ENCODE data around the gene ALPI. TPM values are rescaled to one million over a fixed set of nuclear protein-coding genes. Genes with fewer than 3 reads are reported as not detected.
"Not testable (repeated sequence)": the region's sequence is repeated elsewhere in the genome, so short reads cannot be mapped to it uniquely, and the experiment has no call there.

Gene ALPI
- total RNA-seq, 1 donor from 2014 or later = not detected

DNA sequence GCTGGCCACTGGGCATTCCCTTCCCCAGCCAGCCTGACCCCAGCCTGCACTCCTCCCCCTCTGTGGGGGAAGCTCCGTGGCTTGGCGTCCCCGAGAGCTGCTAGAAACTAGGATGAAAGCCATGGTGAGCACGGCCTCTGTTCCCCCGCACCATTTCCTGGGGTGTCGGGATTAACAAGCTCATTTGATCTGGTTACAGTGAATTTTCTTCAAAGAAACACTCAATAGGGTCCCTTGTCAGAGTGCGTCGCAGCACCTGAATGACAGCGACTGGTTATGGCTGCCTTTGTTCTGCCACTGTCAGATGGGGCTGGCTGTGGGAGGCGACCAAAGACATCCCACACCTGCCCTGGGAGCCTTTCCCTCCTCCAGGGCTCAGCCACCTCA, 7.7 kb upstream of the ALPI start:
- Mint-ChIP-seq H3K4me1 (ENCODE audit: low read depth) (no peaks in the 10 kb centered on the region), H3K9me3 (no peaks in the 10 kb centered on the region), H3K4me3 (ENCODE audit: low read depth) (no peak overlapping the region), H3K36me3 (ENCODE audit: low read depth) (no peaks in the 10 kb centered on the region), H3K27ac (no peak overlapping the region), H3K27me3 (ENCODE audit: low read depth) (no peaks in the 10 kb centered on the region)
- intact Hi-C loops (cut with micrococcal nuclease) = no loop called here
- DNase-seq (ENCODE audit: low spot score) = no peak

DNA sequence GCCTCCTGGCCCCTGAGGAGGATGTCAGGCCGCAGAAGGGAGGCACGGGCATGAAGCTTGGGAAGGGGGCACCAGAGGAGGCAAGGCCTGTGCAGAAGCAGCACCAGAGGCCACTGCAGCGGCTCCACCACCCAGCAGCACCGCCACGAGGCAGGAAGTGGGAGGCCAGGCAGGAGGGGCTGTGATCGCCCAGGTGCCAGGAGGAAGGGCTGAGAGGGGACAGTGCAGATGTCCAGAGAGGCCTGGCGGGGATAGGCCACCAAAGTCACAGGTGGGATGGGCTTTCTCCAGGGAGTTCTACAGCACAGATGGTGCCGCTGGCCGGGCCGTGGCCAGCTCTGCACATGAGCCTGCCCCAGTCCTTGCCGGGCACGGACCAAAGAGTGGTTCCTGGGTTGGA, 6.0 kb upstream of the ALPI start:
- Mint-ChIP-seq H3K36me3 (ENCODE audit: low read depth) (no peaks in the 10 kb centered on the region), H3K4me1 (ENCODE audit: low read depth) (no peaks in the 10 kb centered on the region), H3K27ac (no peak overlapping the region), H3K27me3 (ENCODE audit: low read depth) (peaks cover 2% of the 10 kb centered on the region), H3K9me3 (no peaks in the 10 kb centered on the region), H3K4me3 (ENCODE audit: low read depth) (no peak overlapping the region)
- intact Hi-C loops (cut with micrococcal nuclease) = no loop called here
- DNase-seq (ENCODE audit: low spot score) = no peak

DNA sequence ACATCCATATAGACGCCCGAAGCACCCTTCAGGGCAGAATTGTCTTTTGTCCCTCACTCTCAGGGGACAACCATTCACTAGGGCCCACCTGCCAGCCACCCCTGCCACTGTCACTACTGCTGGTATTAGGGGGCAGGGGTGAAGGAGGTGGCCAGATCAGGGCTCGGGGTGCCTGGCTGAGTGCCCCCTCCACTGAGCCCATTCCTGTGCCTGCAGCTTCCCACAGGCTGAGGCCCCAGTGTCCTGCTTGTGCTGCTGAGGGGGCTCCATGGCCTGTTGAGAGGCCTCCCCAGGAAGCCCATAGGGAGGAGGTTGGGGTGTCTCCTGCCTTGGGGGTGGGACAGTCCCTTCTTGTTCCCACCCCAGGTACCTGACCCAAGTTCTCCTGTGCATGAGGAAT, 4.3 kb upstream of the ALPI start:
- H3K27me3 Mint-ChIP-seq (ENCODE audit: low read depth); H3K4me1 Mint-ChIP-seq (ENCODE audit: low read depth); H3K4me3 Mint-ChIP-seq (ENCODE audit: low read depth); intact Hi-C loops (cut with micrococcal nuclease); H3K27ac Mint-ChIP-seq; DNase-seq (ENCODE audit: low spot score); H3K36me3 Mint-ChIP-seq (ENCODE audit: low read depth); H3K9me3 Mint-ChIP-seq: not testable (repeated sequence)

GRCh38 chr2:232454630-232455029, 1.3 kb upstream of the ALPI start:
- H3K36me3 Mint-ChIP-seq (ENCODE audit: low read depth) = no peaks in the 10 kb centered on the region
- H3K4me1 Mint-ChIP-seq (ENCODE audit: low read depth) = no peaks in the 10 kb centered on the region
- H3K27ac Mint-ChIP-seq = no peak overlapping the region
- peaks cover 2% of the 10 kb centered on the region for H3K27me3 Mint-ChIP-seq (ENCODE audit: low read depth)
- H3K4me3 Mint-ChIP-seq (ENCODE audit: low read depth) = no peak overlapping the region
- DNase-seq (ENCODE audit: low spot score) = no peak
- H3K9me3 Mint-ChIP-seq = no peaks in the 10 kb centered on the region
- intact Hi-C loops (cut with micrococcal nuclease) = no loop called here

- H3K36me3 Mint-ChIP-seq (ENCODE audit: low read depth) = no peaks in the 10 kb centered on the region
- H3K4me1 Mint-ChIP-seq (ENCODE audit: low read depth) = no peaks in the 10 kb centered on the region
- no peak for DNase-seq (ENCODE audit: low spot score)
- H3K27ac Mint-ChIP-seq = no peak overlapping the region
- intact Hi-C loops (cut with micrococcal nuclease) = no loop called here
- H3K27me3 Mint-ChIP-seq (ENCODE audit: low read depth) = peaks cover 8% of the 10 kb centered on the region
- no peak overlapping the region for H3K4me3 Mint-ChIP-seq (ENCODE audit: low read depth)
- H3K9me3 Mint-ChIP-seq = no peaks in the 10 kb centered on the region
Observed at GRCh38 chr2:232456296-232457120, 555 bp downstream of the ALPI start.

- H3K4me1 Mint-ChIP-seq (ENCODE audit: low read depth) = no peaks in the 10 kb centered on the region
- H3K27me3 Mint-ChIP-seq (ENCODE audit: low read depth) = peaks cover 10% of the 10 kb centered on the region
- intact Hi-C loops (cut with micrococcal nuclease) = no loop called here
- H3K9me3 Mint-ChIP-seq = no peaks in the 10 kb centered on the region
- no peaks in the 10 kb centered on the region for H3K36me3 Mint-ChIP-seq (ENCODE audit: low read depth)
- no peak for DNase-seq (ENCODE audit: low spot score)
- no peak overlapping the region for H3K27ac Mint-ChIP-seq
- H3K4me3 Mint-ChIP-seq (ENCODE audit: low read depth) = no peak overlapping the region
Observed at GRCh38 chr2:232457121-232458011, 1.4 kb downstream of the ALPI start.

DNA sequence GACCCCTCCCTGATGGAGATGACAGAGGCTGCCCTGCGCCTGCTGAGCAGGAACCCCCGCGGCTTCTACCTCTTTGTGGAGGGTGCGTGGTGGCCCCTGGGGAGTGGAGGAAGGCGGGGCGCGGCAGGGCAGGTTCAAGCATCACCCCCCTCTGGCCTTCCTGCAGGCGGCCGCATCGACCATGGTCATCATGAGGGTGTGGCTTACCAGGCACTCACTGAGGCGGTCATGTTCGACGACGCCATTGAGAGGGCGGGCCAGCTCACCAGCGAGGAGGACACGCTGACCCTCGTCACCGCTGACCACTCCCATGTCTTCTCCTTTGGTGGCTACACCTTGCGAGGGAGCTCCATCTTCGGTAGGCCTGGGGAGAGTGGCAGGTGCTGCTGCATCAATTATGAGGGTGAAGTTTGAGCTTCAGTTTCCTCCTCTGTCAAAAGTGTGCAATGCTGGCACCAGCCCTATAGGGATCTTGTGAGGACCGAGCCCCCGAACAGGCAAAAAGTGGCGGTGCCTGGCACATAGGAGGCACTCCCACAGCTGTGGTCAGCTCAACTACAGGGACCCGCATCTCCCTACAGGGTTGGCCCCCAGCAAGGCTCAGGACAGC, 2.2 kb downstream of the ALPI start:
- intact Hi-C loops (cut with micrococcal nuclease) = no loop called here

GRCh38 chr2:232458661-232459418, 2.9 kb downstream of the ALPI start:
- Mint-ChIP-seq H3K27ac (no peak overlapping the region), H3K4me1 (ENCODE audit: low read depth) (no peaks in the 10 kb centered on the region), H3K4me3 (ENCODE audit: low read depth) (no peak overlapping the region), H3K27me3 (ENCODE audit: low read depth) (peaks cover 9% of the 10 kb centered on the region), H3K36me3 (ENCODE audit: low read depth) (no peaks in the 10 kb centered on the region), H3K9me3 (no peaks in the 10 kb centered on the region)
- intact Hi-C loops (cut with micrococcal nuclease) = no loop called here
- no peak for DNase-seq (ENCODE audit: low spot score)

More for the DNA sequence above, 2.2 kb downstream of the ALPI start:
- Mint-ChIP-seq H3K27me3 (ENCODE audit: low read depth) (peaks cover 12% of the 10 kb centered on the region), H3K4me3 (ENCODE audit: low read depth) (no peak overlapping the region), H3K27ac (no peak overlapping the region), H3K9me3 (no peaks in the 10 kb centered on the region), H3K4me1 (ENCODE audit: low read depth) (no peaks in the 10 kb centered on the region), H3K36me3 (ENCODE audit: low read depth) (no peaks in the 10 kb centered on the region)
- DNase-seq (ENCODE audit: low spot score) = no peak

- no peaks in the 10 kb centered on the region for H3K36me3 Mint-ChIP-seq (ENCODE audit: low read depth)
- H3K27me3 Mint-ChIP-seq (ENCODE audit: low read depth) = peaks cover 9% of the 10 kb centered on the region
- no peak overlapping the region for H3K27ac Mint-ChIP-seq
- DNase-seq (ENCODE audit: low spot score) = no peak
- no peak overlapping the region for H3K4me3 Mint-ChIP-seq (ENCODE audit: low read depth)
- intact Hi-C loops (cut with micrococcal nuclease) = no loop called here
- H3K4me1 Mint-ChIP-seq (ENCODE audit: low read depth) = no peaks in the 10 kb centered on the region
- H3K9me3 Mint-ChIP-seq = no peaks in the 10 kb centered on the region
Observed at GRCh38 chr2:232459419-232460035, 3.6 kb downstream of the ALPI start.

DNA sequence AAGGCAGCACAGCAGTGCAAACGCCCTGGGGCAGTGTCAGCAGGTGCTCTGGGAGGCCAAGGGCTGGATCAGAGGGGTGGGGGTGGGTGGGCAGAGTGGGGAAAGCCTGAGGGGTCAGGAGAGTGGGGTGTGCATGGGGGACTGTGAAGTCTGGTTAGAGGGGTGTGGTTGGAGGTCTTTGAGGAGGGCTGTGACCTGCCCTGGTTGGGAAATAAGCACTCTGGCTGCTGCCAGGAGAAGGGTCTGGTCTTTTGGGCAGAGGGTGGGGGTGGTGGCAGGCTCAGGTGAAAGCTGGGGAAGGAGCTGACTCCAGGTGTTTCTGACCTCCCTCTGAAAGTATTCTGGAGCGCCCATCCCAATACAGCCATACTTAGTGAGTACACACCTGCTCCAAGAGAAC, 4.2 kb downstream of the ALPI start:
- H3K4me3 Mint-ChIP-seq (ENCODE audit: low read depth) = no peak overlapping the region
- intact Hi-C loops (cut with micrococcal nuclease) = no loop called here

GRCh38 chr2:232463701-232464543, 8.0 kb downstream of the ALPI start:
- no peak overlapping the region for H3K27ac Mint-ChIP-seq
- H3K4me1 Mint-ChIP-seq (ENCODE audit: low read depth) = no peaks in the 10 kb centered on the region
- DNase-seq (ENCODE audit: low spot score) = no peak
- H3K27me3 Mint-ChIP-seq (ENCODE audit: low read depth) = peaks cover 14% of the 10 kb centered on the region
- intact Hi-C loops (cut with micrococcal nuclease) = no loop called here
- no peaks in the 10 kb centered on the region for H3K9me3 Mint-ChIP-seq
- no peaks in the 10 kb centered on the region for H3K36me3 Mint-ChIP-seq (ENCODE audit: low read depth)
- no peak overlapping the region for H3K4me3 Mint-ChIP-seq (ENCODE audit: low read depth)

More for the DNA sequence above, 4.2 kb downstream of the ALPI start:
- no peaks in the 10 kb centered on the region for H3K4me1 Mint-ChIP-seq (ENCODE audit: low read depth)
- no peaks in the 10 kb centered on the region for H3K36me3 Mint-ChIP-seq (ENCODE audit: low read depth)
- H3K9me3 Mint-ChIP-seq = no peaks in the 10 kb centered on the region
- DNase-seq (ENCODE audit: low spot score) = no peak
- H3K27ac Mint-ChIP-seq = no peak overlapping the region
- peaks cover 9% of the 10 kb centered on the region for H3K27me3 Mint-ChIP-seq (ENCODE audit: low read depth)
